Prostate gland (tissue), 2 donors: ENCODE measurements around the gene CDH22.
A peak's percentile ranks its signal among the peaks of the same experiment; 100 is the strongest.

Source experiments
- POLR2A ChIP-seq: fragments of 450-650 bp; IDR thresholded peaks from one replicate; pipeline ENCODE4 v1.6.1; 2016; ENCODE audit warnings: antibody characterized with exemption, mild to moderate bottlenecking
- TF ChIP-seq, protein P1 (sequence below), 4 experiments: fragments of 200-600 bp in 2 of 4; fragments of 450-650 bp in 2 of 4; sonication (generic) in 2 of 4; IDR thresholded peaks; 1 replicate in 3 of 4; 2 replicates in 1 of 4; pipeline ENCODE4 v1.5.1; 2016 to 2019; ENCODE audit warnings: antibody characterized with exemption in 4 of 4, mild to moderate bottlenecking in 2 of 4, moderate library complexity in 2 of 4

DNA sequence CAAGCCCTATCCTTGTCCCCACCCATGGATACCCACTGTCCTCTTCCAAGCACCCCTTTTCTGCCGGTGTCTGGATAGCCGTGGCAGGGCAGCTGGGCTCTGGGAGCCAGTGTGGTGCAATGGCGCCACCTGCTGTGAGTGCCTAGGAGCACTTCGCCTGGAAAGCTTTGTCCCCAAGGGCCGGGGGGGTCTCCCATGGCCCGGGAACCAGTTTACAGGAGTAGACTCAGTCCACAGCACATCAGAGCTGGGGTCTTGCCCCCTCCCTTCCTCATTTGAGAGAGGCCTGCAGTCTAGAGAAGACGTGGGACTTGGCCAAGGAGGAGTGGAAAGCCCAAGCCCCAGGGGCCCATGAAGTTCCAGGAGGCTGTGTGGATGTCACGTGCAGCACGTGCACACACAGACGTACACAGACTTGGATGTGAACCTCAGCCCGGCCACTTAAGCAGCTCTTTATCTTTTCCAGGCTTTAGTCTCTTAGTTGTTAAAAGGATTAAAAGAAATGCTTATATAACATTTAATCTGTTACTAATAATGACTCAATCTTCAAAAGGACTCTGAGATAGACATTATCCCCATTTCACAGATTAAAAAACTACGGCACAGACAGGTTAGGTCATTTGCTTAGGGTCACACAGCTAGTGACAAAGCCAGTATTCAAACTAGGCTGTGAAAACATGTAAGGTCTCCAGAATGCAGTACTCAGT is 40.9 kb upstream of the CDH22 start:
- TF ChIP-seq, protein P1, sequence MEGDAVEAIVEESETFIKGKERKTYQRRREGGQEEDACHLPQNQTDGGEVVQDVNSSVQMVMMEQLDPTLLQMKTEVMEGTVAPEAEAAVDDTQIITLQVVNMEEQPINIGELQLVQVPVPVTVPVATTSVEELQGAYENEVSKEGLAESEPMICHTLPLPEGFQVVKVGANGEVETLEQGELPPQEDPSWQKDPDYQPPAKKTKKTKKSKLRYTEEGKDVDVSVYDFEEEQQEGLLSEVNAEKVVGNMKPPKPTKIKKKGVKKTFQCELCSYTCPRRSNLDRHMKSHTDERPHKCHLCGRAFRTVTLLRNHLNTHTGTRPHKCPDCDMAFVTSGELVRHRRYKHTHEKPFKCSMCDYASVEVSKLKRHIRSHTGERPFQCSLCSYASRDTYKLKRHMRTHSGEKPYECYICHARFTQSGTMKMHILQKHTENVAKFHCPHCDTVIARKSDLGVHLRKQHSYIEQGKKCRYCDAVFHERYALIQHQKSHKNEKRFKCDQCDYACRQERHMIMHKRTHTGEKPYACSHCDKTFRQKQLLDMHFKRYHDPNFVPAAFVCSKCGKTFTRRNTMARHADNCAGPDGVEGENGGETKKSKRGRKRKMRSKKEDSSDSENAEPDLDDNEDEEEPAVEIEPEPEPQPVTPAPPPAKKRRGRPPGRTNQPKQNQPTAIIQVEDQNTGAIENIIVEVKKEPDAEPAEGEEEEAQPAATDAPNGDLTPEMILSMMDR (IDR thresholded peaks at IDR 0.05) = peak; percentile 74 to 86 (median 80)
- no peak for TF ChIP-seq POLR2A
